ENCODE results near the gene ADAMTS17.

GRCh38 chr15:99983886-99984286 lies 357.9 kb downstream of the ADAMTS17 start:
- TF ChIP-seq, protein P1, sequence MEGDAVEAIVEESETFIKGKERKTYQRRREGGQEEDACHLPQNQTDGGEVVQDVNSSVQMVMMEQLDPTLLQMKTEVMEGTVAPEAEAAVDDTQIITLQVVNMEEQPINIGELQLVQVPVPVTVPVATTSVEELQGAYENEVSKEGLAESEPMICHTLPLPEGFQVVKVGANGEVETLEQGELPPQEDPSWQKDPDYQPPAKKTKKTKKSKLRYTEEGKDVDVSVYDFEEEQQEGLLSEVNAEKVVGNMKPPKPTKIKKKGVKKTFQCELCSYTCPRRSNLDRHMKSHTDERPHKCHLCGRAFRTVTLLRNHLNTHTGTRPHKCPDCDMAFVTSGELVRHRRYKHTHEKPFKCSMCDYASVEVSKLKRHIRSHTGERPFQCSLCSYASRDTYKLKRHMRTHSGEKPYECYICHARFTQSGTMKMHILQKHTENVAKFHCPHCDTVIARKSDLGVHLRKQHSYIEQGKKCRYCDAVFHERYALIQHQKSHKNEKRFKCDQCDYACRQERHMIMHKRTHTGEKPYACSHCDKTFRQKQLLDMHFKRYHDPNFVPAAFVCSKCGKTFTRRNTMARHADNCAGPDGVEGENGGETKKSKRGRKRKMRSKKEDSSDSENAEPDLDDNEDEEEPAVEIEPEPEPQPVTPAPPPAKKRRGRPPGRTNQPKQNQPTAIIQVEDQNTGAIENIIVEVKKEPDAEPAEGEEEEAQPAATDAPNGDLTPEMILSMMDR (IDR thresholded peaks at IDR 0.05), result no peak
- TF ChIP-seq POLR2A (IDR thresholded peaks at IDR 0.05), result no peak

All from testis (tissue), 2 donors.